ENCODE results near the gene OXLD1.

GRCh38 chr17:81648013-81648706, 18.2 kb downstream of the OXLD1 start:
- TF ChIP-seq CTCF (IDR thresholded peaks at IDR 0.05): no peak
- no peak for TF ChIP-seq POLR2A (IDR thresholded peaks at IDR 0.05)

Data from right lobe of liver (tissue), 4 donors.